HPDE6-E6E7 (cell line): ENCODE data around the gene INPP4A.

ENCODE experiments used
- DNase-seq: peaks from one replicate; pipeline ENCODE4 v3.0.0; 2011; ENCODE audit warnings: missing footprints; ENCODE audit errors: extremely low spot score

Gene INPP4A

DNA sequence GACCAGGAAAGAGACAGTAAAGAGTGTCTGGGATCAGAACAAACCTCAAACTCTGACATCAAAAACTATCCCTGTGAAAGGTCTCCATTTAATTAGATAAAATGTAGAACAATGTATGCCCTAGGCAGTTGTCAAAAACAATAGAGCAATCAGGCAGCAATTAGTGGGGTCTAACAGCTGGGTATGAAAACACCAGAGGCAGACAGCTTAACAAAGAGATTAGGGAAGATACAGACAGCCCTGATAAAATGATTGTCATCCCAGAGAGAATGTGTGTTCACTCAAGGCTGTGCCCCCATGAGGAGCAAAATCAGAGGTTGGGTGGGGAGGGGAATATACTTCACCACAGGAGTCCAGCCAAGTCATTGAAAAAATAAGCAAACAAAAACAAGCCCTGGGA lies 50.0 kb downstream of the INPP4A start:
- DNase-seq, result no peak

DNA sequence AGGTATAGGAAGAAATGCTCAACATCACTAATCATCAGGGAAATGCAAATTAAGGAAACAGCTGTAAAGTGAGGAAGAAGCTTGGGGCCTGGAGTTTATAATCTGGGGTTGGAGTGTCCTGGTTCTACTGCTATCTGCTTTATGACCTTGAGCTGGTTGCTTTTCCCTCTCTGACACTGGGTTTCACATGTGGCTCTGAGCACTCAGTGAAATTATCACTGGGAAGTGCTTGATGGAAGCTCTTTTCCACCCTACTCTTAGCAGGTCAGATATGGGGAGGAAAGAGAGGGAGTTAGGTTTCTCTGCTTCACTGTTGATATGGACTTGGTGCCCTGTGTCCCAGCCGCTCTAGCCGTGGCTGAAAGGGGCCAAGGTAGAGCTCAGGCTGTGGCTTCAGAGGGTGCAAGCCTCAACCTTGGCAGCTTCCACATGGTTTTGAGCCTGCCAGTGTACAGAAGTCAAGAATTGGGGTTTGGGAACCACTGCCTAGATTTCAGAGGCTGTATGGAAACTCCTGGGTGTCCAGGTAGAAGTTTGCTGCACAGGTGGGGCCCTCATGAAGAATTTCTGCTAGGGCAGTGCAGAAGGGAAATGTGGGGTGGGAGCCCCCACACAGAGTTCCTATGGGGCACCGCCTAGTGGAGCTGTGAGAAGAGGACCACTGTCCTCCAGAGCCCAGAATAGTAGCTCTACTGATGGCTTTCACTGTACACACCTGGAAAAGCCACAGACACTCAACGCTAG lies 52.3 kb downstream of the INPP4A start:
- no peak for DNase-seq

DNA sequence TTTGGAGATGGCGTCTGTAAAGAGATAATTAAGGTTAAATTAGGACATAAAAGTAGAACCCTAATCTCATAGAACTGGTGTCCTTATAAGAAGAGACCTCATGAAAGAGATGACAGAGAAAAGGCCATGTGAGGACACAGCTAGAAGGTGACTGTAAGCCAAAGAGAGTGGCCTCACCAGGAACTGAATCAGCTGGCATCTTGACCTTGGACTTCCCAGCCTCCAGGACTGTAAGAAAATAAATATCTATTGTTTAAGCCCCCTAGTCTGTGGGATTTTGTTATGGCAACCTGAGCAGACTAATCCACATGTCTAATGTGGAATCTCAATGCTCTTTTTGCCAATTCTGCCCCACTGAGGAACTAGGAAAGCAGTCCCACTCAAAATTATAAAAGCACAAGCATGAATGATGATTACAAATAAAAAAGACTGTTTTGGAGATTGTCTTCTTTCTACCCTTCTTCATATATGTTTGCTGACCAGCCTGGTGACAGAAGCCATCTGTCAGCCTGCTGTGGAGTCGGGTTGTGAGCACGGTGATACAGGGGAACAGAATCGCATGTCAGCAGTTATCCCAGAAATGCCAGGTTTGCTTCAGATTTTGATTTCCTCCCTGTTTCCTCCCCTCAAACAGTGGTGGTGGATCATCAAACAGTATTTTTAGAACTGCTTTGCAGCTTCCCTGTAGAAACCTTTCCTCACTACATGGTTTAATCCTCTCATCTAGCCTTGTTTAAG lies 54.2 kb downstream of the INPP4A start:
- no peak for DNase-seq

DNA sequence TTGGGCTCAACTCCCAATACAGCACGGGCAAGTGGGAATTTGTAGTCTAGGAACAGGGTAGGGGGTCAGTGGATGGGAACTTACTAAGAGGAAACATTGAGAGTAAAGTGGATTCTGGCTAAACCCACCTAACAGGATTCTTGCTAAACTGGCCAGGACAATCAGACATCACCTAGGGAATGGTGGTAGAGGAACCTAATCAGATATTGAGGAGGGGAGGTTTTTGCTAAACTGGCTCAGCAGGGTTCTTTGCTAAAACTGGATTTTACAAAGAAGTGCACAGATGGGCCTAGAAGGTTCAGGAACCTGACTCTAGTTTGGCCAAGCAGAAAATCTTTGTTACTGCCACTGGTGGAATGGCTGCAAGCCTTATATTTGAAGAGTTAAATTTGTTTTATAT lies 55.9 kb downstream of the INPP4A start:
- DNase-seq, result no peak

DNA sequence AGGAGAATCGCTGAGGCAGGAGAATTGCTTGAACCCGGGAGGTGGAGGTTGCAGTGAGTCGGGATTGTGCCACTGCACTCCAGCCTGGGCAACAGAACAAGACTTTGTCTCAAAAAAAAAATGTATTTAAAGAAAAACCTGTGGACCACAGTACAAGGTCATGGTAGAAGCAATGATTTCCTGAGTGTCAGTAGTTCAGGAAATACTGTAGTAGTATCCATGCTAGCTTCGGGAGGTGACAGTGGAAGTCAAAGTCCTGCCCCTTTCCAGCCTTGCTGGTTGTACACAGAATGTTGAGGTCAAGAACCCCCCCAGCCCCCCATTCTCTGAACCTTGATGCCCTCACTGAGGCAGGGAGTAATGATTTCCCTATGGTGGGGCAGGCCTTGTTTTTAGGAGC lies 56.6 kb downstream of the INPP4A start:
- no peak for DNase-seq

DNA sequence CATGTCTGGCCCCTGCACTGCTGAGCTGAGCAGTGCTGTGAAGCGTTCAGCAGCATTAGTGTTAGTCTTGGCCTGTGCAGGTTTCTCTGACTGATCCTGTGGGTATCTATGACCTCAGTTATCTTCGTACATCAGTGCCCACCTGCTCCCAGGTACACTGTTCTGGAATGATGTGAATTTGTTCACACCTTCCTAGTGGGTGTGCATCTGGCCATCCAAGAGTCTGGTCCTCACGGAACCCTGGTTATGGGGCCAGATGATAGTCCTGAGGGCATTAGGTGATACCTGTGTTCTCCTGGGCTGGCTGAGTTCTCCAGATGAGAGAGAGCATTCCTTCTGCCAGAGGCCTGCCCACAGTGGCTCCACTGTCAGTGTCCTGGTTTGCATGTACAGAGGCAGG lies 57.2 kb downstream of the INPP4A start:
- no peak for DNase-seq

DNA sequence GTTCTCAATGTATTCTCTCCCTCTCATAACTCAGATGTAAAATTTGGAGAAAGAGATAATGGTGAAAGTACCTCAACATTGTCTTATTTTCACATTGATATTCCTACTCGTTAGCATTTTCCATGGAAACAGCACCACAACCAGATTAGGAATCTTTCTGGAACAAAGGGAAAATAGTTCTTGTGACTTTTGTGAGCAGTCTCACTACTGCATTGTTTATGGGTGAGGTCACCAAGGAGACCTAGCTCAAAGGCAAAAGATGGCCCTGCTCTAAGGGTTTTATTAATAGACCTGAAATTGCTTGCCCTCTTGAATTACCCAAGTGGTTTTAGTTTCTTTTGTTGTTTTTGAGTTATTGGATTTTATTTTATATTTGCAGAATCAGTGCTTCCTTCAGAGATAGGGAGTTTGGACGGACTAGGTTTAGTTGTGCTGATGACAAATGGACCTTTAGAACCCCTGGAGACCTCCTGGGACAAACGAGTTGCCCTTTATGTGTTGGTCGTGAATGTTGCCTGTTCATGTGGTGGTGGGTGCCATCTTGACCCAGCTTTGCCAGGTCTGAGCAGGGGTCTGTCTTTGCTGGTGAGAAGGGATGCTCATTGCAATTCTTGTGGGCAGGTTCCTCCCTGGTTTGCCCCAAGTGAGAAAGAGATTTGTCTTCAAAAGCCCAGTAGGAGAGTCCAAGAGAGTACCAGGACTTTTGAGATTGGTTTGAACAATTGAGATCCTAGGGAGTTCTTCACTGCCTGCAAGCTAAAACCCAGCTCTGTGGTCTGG lies 58.1 kb downstream of the INPP4A start:
- DNase-seq, result no peak

DNA sequence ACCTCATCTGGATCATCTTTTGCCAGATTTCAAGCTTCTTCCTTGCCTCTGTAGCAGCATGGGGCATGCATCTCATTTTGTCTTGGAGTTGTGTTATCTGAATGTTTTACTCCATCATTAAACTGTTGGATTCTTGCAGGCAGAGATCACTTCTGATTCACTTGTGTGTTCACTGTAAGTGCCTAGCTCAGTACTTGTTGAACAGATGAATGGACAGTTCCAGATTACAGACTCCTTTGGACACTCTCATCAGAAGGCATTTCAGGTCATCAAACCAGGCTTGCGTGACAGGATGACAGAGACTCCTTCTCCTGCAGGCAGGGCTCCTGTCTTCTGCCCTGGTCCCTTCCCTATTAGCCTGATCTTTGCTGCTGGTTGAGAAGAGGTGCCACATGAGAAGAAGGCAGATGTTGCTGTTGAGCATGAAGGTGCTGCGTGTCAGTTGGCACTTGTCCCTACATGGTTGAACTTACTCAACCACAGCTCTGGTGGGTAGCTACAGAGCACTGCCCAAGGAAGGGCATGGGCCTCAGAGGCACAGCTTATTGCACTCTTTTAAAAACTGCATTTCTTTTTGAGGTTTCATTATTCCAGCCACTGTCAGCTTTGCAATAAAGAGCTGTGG lies 58.9 kb downstream of the INPP4A start:
- no peak for DNase-seq

DNA sequence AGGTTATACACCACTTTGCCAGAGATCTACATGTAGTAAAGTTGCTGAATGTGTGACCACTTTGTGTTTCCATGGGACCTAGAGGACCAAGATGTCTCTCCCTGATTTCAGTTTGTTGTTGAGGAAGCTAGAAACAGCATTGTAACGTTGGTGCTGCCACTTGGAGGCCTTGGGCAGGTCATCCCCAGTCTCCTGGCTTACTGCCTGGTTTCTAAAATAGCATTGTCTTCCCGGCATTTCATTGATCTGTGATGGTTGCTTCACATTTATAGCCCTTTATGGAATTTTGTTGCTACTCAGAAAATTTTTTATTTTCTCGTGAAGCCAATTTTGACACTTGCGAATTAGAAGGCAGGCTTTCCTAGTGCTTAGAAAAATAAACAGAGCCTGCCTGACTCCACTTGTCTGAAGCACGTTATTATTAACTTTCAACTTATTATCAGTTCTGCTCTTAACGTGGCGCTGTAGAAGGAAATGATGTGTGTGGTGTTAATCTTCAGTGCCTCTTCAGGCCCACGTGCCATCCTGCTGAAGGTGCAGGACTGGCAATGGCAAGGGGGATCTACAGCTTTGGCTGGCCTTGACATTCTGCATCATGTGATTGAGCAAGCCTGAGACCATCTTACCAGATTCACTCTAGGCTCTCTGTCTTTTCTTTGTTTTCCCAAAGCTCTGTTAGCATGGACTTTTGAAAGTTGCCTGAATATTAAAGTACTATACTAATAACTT lies 59.9 kb downstream of the INPP4A start:
- no peak for DNase-seq

DNA sequence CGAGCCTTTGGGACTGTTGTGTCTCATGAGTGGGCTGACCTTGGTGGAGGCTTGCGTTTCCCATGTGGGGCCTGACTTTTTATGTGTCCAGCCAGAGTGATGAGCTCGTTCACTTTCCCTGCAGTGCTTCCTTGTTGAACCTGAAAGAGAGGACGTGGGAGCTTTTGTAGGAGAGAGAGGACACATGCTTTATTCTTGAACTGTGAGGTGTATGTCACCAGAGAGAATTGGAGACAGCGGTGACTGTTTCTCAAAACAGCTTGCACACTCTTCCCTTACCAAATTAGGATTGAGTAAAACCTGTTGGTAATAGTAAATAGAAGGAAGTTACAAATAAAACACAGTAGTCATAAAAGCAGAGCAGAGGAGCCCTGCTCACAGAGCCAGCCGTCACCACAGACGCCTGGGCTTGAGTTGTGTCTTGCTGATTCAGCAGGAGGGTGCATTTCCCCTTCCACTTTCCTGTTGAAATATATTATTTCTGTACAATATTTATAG lies 60.7 kb downstream of the INPP4A start:
- DNase-seq, result no peak

DNA sequence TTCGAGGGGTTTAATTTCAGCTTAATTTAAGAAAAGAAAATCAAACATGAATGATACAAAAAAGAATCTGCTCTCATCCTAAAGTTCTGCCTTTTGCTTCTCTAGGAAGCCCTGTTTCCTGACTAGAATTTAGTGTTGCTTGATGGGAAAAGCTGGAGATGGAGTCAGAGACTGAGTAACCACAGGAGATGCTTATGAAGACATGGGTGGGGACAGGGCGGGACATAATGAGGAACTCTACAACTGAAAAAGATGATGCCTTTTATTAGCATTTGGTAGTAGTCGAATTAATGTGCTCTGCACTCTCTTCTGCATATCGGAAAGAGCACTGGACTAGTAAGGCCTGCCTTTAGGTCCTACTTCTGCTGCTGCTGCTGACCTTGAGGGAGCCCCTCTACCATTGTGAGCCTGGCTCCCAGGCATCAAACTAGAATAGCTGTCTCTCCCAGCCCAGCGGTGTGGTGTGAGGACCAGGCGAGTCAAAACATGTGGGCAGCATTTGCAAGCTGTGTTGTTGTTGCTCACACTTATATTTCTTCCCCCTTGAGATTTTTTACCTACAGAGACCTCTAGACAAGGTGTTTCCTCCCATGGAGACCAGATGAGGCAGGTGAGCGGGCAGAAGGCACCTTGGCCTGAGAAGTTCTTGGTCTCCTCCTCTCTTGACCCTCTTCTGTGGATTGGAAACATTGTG lies 61.5 kb downstream of the INPP4A start:
- no peak for DNase-seq

DNA sequence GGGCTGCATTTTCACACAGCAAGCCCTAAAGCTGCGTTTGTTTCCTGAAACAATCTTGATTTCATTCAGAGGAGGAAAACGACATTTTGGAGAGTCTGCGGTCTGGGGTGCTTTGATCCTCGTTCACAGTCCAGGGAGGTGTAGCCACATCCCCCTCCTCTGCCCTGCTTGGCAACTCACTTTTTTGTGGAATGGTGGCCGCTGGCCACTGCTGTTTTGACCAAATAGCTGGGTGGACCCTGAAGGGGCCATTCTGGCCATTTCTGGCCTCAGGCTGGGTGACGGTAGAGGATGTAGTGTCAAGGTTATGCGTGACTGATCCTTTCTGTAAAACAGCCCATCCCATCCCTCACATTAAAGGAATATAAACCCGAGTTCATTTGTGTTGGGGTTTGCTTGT lies 62.2 kb downstream of the INPP4A start:
- no peak for DNase-seq

DNA sequence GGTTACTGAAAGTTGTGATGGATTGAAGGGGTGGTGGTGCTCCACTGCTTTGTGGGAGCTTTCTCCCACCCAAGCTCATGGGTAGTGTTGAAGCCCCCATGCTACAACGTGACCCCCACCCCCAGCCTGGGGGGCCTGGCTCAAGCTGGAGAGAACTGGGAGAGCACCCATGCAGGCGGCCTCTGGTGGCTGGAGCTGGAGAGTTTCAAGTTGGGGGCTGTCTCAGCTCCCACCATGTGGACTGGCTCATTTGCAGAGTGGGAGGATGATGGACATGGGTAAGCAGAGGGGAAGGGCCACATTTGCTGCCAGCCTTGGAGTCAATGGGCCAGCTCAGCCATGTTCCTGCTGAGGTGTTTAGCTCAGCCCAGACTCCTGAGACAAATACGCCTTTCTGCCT lies 62.8 kb downstream of the INPP4A start:
- DNase-seq, result no peak

DNA sequence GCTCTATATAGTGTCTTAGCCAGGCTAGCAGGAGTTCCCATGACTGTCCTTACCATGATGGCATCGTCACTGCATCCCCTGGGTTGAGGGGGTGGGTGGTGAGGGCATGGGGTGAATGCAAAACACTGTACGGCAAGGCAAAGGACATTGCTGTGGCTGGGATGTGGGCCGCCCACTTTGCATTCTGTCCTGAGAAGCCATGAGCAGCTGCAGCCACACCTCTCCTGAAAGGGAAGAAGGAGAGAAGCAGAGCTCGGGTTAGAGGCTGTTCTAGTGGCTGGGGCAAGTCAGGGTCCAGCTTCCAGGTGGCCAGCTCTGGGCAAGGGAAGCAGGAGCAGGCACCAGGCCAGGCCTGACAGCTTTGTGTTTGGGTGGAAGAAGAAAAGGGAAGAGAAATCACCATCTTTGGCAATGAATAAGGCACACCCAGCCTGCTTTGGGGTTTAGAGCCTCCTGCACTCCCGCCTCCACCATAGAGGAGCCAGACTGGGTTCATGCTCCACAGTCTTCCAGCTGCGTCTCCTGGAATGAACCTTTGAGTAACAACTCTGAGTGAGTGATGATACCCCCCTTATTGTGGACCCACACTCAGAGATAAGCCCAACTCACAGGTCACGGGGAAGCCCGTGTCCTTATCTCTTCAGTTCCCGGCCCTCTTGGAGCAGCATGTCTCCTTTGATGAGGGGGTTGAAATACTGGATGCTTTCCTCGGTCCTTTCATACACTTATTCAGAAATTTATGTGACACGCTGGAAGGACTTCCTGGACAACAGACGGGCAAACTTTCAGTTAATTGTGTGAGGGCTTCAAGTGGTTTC lies 63.4 kb downstream of the INPP4A start:
- no peak for DNase-seq

DNA sequence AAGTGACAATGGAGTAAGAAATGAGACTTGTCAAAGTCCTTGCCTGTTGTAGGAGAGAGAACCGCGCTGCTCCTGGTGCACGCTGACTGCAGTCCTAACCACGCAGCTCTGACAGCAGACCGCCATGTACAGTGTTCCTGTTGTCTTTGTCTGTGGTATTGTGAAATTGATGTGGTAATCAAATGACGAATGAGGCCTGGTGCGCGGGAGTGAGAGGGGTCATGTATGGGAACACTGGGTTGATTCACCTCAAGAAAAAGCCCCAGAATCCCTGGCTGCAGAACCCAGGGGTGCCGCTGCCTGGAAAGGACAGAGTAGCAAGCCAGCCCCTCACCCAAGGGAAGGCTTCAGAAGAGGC lies 64.0 kb downstream of the INPP4A start:
- no peak for DNase-seq

DNA sequence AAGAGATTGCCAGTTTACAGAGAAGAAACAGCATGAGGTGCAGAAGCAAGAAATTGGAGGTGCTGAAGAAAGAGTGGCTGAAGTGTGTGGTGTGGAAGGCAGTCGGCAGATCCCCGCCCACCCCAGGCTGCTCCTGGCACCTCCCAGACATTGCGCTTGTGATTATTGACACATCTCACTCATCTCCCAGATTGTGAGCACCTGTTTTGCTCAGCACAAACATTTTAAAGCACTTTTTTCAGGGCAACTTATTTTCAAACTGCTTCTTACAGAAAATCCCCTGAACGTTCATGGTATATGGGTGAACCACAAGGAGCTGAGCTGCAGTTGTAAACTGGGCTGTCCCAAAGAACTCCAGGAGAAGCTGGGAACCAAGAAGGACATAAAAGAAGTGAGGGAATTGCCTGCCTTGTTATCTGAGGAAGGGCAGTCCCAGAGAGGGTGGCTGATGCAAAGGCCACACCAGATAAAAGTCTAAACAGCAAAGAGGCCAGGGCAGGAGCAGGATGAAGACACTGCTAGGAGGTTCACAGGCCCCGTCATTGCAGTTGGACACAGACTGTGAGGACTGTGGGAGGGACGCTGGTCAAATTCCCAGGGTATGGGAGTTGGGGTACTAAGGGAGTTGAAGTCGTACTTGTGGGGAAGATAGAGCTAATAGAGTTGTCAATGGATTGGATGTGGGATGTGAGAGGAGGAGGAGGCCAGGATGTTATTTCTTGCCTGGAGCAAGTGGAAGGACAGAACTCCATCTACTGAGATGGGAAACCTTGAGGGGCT lies 65.1 kb downstream of the INPP4A start:
- DNase-seq, result no peak

DNA sequence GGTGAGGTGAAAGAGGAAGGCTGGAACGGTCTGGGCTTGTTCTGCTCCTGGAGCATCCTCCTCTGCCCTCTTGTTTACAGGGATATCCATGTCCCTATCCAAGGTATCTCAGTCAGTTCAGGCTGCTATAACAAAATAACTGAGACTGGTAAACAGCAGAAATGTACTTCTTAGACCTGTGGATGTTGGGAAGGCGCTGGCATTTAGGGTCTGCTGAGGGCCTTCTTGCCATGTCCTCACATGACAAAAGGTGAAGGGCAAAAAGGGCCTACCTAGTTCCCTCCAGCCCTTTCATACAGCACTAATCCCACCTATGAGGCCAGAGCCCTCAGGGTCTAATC lies 65.6 kb downstream of the INPP4A start:
- DNase-seq, result no peak

DNA sequence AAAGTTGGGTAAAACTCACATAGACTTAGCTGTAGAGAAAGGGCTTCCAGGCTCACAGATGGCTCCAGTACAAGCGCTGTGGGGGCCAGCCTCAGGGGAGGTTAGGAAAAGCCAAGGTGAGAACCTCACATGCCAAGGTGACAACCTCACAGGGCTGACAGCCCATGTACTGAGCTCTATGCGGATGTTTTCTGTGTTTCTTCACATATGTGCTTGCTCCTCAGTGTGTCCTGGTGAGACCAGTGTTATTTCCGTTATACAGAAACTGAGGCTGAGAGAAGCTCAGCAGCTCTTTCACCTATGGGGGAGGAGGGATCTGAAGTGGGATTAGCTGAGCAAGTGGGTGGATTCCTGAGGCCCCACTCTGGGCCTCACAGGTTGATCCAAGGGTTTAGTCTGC lies 67.3 kb downstream of the INPP4A start:
- no peak for DNase-seq

DNA sequence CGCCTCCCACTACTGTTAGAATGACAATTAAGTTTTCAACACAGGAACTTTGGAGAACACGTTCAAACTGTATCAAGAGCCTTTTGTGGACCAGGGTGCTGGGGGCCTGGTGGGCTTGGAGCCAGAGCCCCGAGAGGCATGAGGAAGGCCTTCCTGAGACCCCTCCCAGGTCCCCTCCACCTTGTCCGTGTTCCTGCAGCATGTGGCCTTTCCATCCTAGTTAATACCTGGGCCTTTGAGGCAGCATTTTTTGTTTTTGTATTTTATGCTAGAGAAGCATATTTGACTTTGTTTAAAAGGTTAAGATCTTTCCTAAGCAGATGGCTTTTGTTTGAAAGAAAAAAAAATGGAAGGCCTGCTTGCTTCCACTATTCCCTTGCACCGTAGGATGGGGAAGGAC lies 68.0 kb downstream of the INPP4A start:
- DNase-seq, result no peak
